ENCODE results near the gene RTKN. TPM values are rescaled to one million over a fixed set of nuclear protein-coding genes. Genes with fewer than 3 reads are reported as not detected.

Gene RTKN
- total and polyA plus RNA-seq, 2 of the 13 experiments (the other 11 are each of a cell fraction or from before 2014, with no cell fraction given), result 159 to 166 TPM

- TF ChIP-seq TFE3 (CRISPR knock-in tag; IDR thresholded peaks at IDR 0.05), result no peak
- 0 out of 2 replicates have a peak, but pooled peaks have one; percentile 59 for TF ChIP-seq CBFB (CRISPR knock-in tag; IDR thresholded peaks at IDR 0.05)
- peak; percentile 88 for TF ChIP-seq ZNF749 (CRISPR knock-in tag; IDR thresholded peaks at IDR 0.05; ENCODE audit: borderline replicate concordance)
- TF ChIP-seq NCOA1 (CRISPR knock-in tag; IDR thresholded peaks at IDR 0.05), result peak; percentile 94
- no peak; the same call in 1 of the 2 replicates for TF ChIP-seq RFX5 (IDR thresholded peaks at IDR 0.05; ENCODE audit: low read depth, low read length)
- TF ChIP-seq NBN (conservative IDR thresholded peaks at IDR 0.05), result no peak
- peak; percentile 53; the same call in 1 of the 2 replicates for TF ChIP-seq SIX4 (CRISPR knock-in tag; IDR thresholded peaks at IDR 0.05)
- TF ChIP-seq, protein P1, sequence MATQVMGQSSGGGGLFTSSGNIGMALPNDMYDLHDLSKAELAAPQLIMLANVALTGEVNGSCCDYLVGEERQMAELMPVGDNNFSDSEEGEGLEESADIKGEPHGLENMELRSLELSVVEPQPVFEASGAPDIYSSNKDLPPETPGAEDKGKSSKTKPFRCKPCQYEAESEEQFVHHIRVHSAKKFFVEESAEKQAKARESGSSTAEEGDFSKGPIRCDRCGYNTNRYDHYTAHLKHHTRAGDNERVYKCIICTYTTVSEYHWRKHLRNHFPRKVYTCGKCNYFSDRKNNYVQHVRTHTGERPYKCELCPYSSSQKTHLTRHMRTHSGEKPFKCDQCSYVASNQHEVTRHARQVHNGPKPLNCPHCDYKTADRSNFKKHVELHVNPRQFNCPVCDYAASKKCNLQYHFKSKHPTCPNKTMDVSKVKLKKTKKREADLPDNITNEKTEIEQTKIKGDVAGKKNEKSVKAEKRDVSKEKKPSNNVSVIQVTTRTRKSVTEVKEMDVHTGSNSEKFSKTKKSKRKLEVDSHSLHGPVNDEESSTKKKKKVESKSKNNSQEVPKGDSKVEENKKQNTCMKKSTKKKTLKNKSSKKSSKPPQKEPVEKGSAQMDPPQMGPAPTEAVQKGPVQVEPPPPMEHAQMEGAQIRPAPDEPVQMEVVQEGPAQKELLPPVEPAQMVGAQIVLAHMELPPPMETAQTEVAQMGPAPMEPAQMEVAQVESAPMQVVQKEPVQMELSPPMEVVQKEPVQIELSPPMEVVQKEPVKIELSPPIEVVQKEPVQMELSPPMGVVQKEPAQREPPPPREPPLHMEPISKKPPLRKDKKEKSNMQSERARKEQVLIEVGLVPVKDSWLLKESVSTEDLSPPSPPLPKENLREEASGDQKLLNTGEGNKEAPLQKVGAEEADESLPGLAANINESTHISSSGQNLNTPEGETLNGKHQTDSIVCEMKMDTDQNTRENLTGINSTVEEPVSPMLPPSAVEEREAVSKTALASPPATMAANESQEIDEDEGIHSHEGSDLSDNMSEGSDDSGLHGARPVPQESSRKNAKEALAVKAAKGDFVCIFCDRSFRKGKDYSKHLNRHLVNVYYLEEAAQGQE (IDR thresholded peaks at IDR 0.05; ENCODE audit: borderline replicate concordance in 1 of 2, low read depth in 1 of 2, low read length in 2 of 2), result peak in 1 of 2 experiments; percentile 65; a peak in 1 of 4 replicates
- peak; percentile 66 for TF ChIP-seq PTBP1 (IDR thresholded peaks at IDR 0.05; ENCODE audit: low read depth, low read length, poor library complexity, severe bottlenecking)
- TF ChIP-seq ELF4 (CRISPR knock-in tag; IDR thresholded peaks at IDR 0.05; ENCODE audit: borderline replicate concordance), result peak; percentile 55; the same call in 1 of the 2 replicates
- TF ChIP-seq MTF2 (CRISPR knock-in tag; IDR thresholded peaks at IDR 0.05; ENCODE audit: borderline replicate concordance), result peak; percentile 44; the same call in 1 of the 2 replicates
- TF ChIP-seq ZBTB40 (IDR thresholded peaks at IDR 0.05), result no peak
- no peak for TF ChIP-seq ZBTB40 (CRISPR knock-in tag; IDR thresholded peaks at IDR 0.05)
- peak; percentile 79 for TF ChIP-seq SPEN (CRISPR knock-in tag; IDR thresholded peaks at IDR 0.05; ENCODE audit: low read depth)
These were observed at the start of gene RTKN (continued) for GRCh38 chr2:74441690-74442482.
